CD1c-positive myeloid dendritic cell (primary cell): ENCODE data around the gene C2.
"Not testable (repeated sequence)": the region's sequence is repeated elsewhere in the genome, so short reads cannot be mapped to it uniquely, and the experiment has no call there.

ENCODE experiments used
- DNase-seq: peaks from one replicate; pipeline ENCODE4 v3.0.0-alpha.2; 2016; ENCODE audit errors: extremely low spot score

Gene C2

GRCh38 chr6:31898383-31899011, 29.0 kb upstream of the C2 start:
- DNase-seq, result peak; percentile 45

- DNase-seq, result peak; percentile 35
These were observed 28.3 kb upstream of the C2 start for GRCh38 chr6:31899215-31899614.

- DNase-seq, result no peak
These were observed 27.4 kb upstream of the C2 start for GRCh38 chr6:31899882-31900722.

GRCh38 chr6:31900917-31901414, 26.6 kb upstream of the C2 start:
- DNase-seq, result no peak

- peak; percentile 63 for DNase-seq
These were observed 26.0 kb upstream of the C2 start for GRCh38 chr6:31901415-31901952.

- peak; percentile 88 for DNase-seq
These were observed 25.4 kb upstream of the C2 start, which contains the start of gene ZBTB12 for GRCh38 chr6:31901953-31902643. Gene ZBTB12 (minus strand): TSS chr6:31902086. CDS start chr6:31901305, 781 bp downstream.

- DNase-seq, result no peak
These were observed 23.6 kb upstream of the C2 start for GRCh38 chr6:31903957-31904356.

- DNase-seq, result no peak
These were observed 22.5 kb upstream of the C2 start for GRCh38 chr6:31905041-31905440.

- DNase-seq, result no peak
These were observed 21.4 kb upstream of the C2 start for GRCh38 chr6:31906122-31906521.

GRCh38 chr6:31906727-31907126, 20.8 kb upstream of the C2 start:
- not testable (repeated sequence) for DNase-seq

GRCh38 chr6:31907158-31907813, 20.2 kb upstream of the C2 start:
- DNase-seq, result peak; percentile 87

- DNase-seq, result not testable (repeated sequence)
These were observed 19.3 kb upstream of the C2 start for GRCh38 chr6:31908255-31908654.

- DNase-seq, result peak; percentile 28
These were observed 18.7 kb upstream of the C2 start for GRCh38 chr6:31908791-31909190.

- not testable (repeated sequence) for DNase-seq
These were observed 18.2 kb upstream of the C2 start for GRCh38 chr6:31909298-31909697.

- DNase-seq, result no peak
These were observed 15.5 kb upstream of the C2 start for GRCh38 chr6:31911826-31912585.

GRCh38 chr6:31915351-31915750, 12.2 kb upstream of the C2 start:
- DNase-seq, result no peak

GRCh38 chr6:31915756-31916155, 11.8 kb upstream of the C2 start:
- DNase-seq, result no peak

- peak; percentile 75 for DNase-seq
These were observed 9.3 kb upstream of the C2 start for GRCh38 chr6:31918069-31918720.

GRCh38 chr6:31919624-31920303, 7.8 kb upstream of the C2 start:
- DNase-seq, result no peak

GRCh38 chr6:31920811-31921210, 6.7 kb upstream of the C2 start:
- peak; percentile 86 for DNase-seq
